Retinal pigment epithelial cell (primary cell): Measurements from ENCODE around the gene PCDHA12.
A peak's percentile ranks its signal among the peaks of the same experiment; 100 is the strongest.

Experiments used
- DNase-seq: peaks from one replicate; pipeline ENCODE4 v3.0.0-alpha.2; 2010; ENCODE audit warnings: low read depth
- H3K4me3 ChIP-seq: 2 replicates; pipeline ENCODE4 v1.5.1; 2011; ENCODE audit warnings: mild to moderate bottlenecking, low read length, control low read depth, moderate library complexity
- TF ChIP-seq, protein P1 (sequence below): conservative IDR thresholded peaks from 2 replicates; pipeline ENCODE4 v1.5.1; 2011; ENCODE audit warnings: low read depth, low read length, control low read depth, inconsistent platforms

The PCDHA12 gene

DNA sequence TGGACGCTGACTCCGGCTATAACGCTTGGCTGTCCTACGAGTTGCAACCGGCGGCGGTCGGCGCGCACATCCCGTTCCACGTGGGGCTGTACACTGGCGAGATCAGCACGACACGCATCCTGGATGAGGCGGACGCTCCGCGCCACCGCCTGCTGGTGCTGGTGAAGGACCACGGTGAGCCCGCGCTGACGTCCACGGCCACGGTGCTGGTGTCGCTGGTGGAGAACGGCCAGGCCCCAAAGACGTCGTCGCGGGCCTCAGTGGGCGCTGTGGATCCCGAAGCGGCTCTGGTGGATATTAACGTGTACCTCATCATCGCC is 2.1 kb downstream of the PCDHA12 start:
- DNase-seq, result no peak
- H3K4me3 ChIP-seq, result no peak overlapping the region
- TF ChIP-seq, protein P1, sequence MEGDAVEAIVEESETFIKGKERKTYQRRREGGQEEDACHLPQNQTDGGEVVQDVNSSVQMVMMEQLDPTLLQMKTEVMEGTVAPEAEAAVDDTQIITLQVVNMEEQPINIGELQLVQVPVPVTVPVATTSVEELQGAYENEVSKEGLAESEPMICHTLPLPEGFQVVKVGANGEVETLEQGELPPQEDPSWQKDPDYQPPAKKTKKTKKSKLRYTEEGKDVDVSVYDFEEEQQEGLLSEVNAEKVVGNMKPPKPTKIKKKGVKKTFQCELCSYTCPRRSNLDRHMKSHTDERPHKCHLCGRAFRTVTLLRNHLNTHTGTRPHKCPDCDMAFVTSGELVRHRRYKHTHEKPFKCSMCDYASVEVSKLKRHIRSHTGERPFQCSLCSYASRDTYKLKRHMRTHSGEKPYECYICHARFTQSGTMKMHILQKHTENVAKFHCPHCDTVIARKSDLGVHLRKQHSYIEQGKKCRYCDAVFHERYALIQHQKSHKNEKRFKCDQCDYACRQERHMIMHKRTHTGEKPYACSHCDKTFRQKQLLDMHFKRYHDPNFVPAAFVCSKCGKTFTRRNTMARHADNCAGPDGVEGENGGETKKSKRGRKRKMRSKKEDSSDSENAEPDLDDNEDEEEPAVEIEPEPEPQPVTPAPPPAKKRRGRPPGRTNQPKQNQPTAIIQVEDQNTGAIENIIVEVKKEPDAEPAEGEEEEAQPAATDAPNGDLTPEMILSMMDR, result no peak

GRCh38 chr5:140881889-140882590 is 6.9 kb downstream of the PCDHA12 start, which contains the start of gene PCDHA13:
Gene PCDHA13, plus strand, starts transcription at chr5:140882124. Its CDS starts 145 bp downstream, at chr5:140882269.
- no peak within 1 kb of the TSS for H3K4me3 ChIP-seq
- TF ChIP-seq, protein P1, result peak; percentile 31
- DNase-seq, result no peak

DNA sequence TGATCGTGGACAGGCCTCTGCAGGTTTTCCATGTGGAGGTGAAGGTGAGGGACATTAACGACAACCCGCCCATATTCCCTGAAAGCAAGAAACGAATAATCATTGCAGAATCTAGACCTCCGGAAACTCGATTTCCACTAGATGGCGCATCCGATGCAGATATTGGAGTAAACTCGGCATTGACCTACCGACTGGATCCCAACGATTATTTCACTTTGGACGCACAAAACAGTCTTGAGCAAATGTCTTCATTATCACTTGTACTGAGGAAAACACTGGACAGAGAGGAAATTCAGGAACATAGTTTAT is 7.4 kb downstream of the PCDHA12 start:
- no peak for DNase-seq
- TF ChIP-seq, protein P1, result no peak

DNA sequence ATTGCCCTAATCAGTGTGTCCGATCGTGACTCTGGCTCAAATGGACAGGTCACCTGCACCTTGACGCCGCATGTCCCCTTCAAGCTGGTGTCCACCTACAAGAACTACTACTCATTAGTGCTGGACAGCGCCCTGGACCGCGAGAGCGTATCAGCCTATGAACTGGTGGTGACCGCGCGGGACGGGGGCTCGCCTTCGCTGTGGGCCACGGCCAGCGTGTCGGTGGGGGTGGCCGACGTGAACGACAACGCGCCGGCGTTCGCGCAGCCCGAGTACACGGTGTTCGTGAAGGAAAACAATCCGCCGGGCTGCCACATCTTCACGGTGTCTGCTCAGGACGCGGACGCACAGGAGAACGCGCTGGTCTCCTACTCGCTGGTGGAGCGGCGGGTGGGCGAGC is 8.3 kb downstream of the PCDHA12 start:
- no peak for DNase-seq
- H3K4me3 ChIP-seq, result no peak overlapping the region
- TF ChIP-seq, protein P1, result no peak

More for the DNA sequence above, 7.4 kb downstream of the PCDHA12 start:
- H3K4me3 ChIP-seq, result no peak overlapping the region

- no peak overlapping the region for H3K4me3 ChIP-seq
- TF ChIP-seq, protein P1, result no peak
- no peak for DNase-seq
Observed at GRCh38 chr5:140883927-140884697, 9.0 kb downstream of the PCDHA12 start.

DNA sequence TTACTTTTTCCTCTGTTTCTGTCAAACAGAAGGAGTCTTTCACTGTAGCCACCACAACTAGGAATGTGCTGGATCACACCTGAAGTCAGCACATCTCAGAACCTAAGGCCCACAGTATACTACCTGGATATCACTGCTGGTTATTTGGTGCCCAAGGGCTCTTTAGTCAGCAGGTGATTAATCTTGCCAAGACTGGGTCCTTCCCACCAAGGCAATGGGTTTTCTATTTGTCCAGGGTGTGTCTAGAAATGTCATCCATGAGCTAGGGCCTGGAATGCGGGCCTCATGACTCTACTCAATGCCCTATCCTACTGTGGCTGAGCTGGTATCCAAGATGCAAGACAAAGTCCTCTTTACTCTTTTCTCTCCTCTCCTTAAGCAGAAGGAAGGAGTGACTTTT is 41.2 kb downstream of the PCDHA12 start:
- TF ChIP-seq, protein P1, result no peak
- DNase-seq, result no peak
- no peak overlapping the region for H3K4me3 ChIP-seq

DNA sequence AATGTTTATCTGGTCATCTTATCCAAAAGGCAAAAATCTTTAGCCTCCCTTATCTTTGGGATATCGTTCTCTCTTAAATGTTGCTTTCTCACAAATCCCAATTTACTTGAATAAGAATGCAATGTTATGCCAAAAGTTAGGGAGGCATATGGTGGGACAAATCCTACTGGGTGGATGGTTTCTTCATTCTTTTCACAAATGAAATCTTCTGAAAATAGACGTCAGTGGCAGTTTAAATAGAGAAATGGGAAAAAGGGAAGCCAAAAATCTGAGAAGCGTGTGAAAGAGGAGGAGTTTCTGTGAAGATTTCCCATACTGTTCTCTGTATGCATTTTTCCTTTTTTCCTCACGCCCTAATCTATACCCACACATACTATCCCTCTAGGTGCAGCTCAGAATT is 48.5 kb downstream of the PCDHA12 start:
- no peak overlapping the region for H3K4me3 ChIP-seq
- TF ChIP-seq, protein P1, result no peak
- DNase-seq, result no peak
